ENCODE results near the gene NDUFB8.

Gene NDUFB8

GRCh38 chr10:100481462-100482081 lies 48.1 kb downstream of the NDUFB8 start:
- TF ChIP-seq CTCF (IDR thresholded peaks at IDR 0.05; ENCODE audit: extremely low read depth, missing control alignments), result no peak
- DNase-seq (ENCODE audit: low spot score), result peak; percentile 92

GRCh38 chr10:100480002-100480401 lies 49.7 kb downstream of the NDUFB8 start:
- DNase-seq (ENCODE audit: low spot score), result no peak
- no peak for TF ChIP-seq CTCF (IDR thresholded peaks at IDR 0.05; ENCODE audit: extremely low read depth, missing control alignments)

- DNase-seq (ENCODE audit: low spot score), result no peak
- TF ChIP-seq CTCF (IDR thresholded peaks at IDR 0.05; ENCODE audit: extremely low read depth, missing control alignments), result no peak
Measured at GRCh38 chr10:100479037-100479436, 50.6 kb downstream of the NDUFB8 start.

GRCh38 chr10:100477970-100478369 lies 51.7 kb downstream of the NDUFB8 start:
- TF ChIP-seq CTCF (IDR thresholded peaks at IDR 0.05; ENCODE audit: extremely low read depth, missing control alignments), result no peak
- no peak for DNase-seq (ENCODE audit: low spot score)

Data from GM20000 (cell line).